GM21737 (cell line): Measurements from ENCODE around the gene FAM20A.
"Not testable (repeated sequence)": the region's sequence is repeated elsewhere in the genome, so short reads cannot be mapped to it uniquely, and the experiment has no call there.

ENCODE experiments used
- ATAC-seq: cut with Tn5 transposase; IDR thresholded peaks from one replicate; pipeline ENCODE4 v1.9.1; 2021; ENCODE audit warnings: mild to moderate bottlenecking, moderate library complexity; ENCODE audit not compliant: unreplicated experiment

The FAM20A gene

DNA sequence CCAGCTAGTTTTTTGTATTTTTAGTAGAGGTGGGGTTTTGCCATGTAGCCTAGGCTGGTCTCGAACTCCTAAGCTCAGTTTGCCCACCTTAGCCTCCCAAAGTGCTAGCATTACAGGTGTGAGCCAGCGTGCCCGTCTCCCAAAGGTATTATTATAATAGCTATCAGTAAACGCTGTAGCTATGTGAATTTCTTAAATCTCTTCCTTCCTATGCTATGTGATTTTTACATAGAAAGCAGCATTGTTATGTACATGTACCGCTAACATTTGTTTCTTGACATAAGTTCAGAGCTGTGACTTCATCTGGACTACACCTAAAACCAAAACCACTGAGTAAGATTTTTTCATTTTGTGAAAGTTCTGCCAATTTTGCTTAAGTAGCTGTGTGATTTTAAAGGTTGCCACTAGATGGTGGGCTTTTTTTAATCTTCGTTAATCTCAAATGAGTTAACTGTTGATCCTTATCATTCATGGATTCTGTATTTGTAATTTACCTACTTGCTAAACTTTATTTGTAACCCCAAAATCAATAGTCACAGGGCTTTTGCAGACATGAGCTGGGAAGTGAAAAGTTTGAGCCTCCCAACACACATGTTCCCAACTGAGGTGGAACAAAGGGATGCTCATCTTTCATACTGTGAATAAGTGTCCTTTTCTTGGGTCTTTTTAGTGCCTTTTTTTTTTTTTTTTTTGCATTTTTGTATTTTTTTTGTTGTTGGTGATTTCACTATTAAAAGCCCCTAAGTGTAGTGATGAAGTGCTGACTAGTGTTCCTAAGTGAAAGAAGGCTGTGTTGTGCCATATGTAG, 67.1 kb downstream of the FAM20A start:
- ATAC-seq: no peak

DNA sequence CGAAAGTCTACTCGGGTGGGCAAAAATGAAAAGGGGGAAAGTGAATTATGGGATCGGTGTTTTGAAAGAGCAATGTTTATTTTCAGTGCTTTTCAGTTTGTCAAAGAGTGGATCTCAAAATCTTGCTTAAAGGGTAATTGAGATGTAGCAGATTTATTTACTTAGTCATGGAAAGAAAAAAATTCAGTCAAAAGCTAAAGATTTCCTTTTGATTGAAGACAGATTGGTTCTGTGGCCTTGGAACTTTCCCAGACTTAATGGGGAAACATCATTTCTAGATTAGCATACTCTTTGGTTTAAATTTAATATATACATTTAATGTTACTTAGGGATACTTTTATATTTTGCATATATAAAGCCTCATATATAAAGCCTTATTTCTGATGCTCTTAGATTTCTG, 68.3 kb downstream of the FAM20A start:
- ATAC-seq: no peak

DNA sequence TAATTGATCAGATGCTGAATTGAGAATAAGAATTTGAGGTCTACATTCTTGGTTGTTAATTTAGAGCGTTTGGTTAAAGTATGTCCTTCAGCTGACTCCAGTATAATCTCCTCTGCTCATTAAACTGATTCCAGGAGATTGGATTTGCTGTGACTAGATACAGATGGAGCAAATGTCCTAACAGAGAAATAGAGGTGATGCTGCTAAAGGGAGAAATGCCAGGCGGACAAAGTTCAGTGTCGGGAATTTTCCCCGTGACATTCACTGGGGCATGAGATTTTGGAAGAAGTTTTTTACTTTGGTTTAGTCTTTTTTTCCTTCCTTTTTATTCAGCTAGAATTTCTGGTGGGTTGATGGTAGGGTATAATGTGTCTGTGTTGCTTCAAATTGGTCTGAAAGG, 69.9 kb downstream of the FAM20A start:
- no peak for ATAC-seq

DNA sequence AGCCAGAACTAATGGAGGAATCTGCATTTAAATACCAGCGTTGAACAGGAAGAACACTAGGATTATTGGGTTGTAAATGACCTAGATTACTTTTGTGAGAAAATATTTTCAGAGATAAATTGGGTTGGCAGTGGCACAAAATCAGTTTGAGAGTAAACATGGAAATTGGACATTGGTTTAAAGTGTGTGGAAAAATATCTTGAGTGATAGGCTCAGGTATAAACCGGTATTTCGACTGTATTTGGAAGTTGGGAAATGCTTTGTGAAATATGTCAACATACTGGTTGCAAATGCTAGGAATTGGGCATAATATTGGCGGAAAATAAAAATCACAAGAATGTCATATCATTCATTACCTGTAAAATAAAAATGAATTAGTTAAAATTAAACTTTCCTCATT, 73.9 kb downstream of the FAM20A start:
- no peak for ATAC-seq

DNA sequence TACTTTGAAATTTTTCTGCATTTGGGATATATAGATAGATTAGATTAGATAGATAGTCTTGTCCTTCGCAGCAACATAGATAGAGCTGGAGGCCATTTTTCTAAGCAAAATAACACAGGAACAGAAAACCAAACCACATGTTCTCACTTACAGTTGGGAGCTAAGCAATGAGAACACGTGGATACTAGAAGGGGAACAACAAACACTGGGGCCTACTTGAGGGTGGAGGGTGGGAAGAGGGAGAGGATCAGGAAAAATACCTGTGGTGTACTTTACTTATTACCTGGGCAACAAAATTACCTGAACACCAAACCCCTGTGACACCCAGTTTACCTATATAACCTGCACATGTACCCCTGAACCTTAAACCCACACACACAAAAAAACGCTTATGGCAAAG, 74.6 kb downstream of the FAM20A start:
- no peak for ATAC-seq

DNA sequence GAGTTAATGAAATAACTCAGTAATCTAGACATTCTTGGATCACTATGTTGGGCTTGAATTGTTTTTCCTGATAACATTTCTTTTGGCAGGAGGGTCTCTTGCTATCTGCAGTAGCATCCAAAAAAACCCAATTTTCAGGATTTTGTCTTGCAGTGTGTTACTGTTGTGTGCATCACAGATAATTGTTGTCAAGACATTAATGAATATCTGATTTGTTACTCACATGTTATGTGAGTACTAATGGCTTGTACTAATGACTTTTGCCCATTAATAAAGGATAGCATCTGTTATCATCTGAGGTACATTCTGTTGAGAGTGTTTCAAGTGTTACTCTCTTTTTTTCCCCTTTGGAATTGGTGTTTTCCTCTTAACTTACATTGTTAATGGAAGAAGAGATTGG, 78.9 kb downstream of the FAM20A start:
- ATAC-seq: no peak

DNA sequence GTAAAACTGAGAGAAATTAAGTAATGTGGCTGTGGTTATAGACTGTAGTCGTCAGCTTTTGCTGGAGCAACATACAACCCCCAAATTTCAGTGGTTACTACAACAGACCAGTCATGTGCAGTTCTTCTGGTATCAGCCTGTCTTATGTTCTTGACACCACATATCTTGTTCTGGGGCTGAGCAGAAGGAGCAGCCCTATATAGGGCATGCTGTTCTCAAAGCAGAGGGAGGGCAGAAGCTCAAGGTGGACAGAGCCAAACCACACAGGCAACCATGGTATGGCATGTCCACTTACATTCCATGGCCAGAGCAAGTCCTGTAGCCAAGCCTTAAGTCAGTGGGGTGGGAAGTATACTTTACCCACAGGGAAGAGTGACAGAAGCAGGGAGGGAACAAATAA, 81.3 kb downstream of the FAM20A start:
- ATAC-seq: no peak

DNA sequence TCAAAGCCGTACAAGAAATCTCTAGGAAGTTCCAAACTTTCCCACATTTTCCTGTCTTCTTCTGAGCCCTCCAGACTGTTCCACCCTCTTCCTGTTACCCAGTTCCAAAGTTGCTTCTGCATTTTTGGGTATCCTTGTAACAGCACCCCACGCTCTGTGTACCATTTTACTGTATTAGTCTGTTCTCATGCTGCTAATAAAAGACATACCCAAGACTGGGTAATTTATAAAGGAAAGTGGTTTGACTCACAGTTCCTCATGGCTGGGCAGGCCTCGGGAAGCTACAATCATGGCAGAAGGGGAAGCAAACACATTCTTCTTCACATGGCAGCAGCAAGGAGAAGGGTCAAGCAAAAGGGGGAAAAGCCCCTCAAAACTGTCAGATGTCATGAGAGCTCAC, 82.1 kb downstream of the FAM20A start:
- ATAC-seq: not testable (repeated sequence)

DNA sequence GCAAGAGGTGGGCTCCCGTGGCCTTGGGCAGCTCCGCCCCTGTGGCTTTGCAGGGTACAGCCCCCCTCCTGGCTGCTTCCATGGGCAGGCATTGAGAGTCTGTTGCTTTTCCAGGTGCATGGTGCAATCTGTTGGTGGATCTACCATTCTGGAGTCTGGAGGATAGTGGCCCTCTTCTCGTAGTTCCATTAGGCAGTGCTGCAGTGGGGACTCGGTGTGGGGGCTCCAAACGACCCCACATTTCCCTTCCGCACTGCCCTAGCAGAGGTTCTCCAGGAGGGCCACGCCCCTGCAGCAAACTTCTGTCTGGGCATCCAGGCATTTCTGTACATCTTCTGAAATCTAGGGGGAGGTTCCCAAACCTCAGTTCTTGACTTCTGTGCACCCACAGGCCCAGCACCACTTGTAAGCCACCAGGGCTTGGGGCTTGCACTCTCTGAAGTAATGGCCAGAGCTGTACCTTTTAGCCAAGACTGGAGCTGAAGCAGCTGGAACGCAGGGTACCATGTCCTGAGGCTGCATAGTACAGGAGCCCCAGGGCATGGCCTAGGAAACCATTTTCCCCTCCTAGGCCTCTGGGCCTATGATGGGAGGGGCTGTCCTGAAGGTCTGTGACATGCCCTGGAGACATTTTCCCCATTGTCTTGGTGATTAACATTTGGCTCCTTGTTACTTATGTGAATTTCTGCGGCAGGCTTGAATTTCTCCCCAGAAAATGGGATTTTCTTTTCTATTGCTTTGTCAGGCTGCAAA, 82.9 kb downstream of the FAM20A start:
- ATAC-seq: no peak

DNA sequence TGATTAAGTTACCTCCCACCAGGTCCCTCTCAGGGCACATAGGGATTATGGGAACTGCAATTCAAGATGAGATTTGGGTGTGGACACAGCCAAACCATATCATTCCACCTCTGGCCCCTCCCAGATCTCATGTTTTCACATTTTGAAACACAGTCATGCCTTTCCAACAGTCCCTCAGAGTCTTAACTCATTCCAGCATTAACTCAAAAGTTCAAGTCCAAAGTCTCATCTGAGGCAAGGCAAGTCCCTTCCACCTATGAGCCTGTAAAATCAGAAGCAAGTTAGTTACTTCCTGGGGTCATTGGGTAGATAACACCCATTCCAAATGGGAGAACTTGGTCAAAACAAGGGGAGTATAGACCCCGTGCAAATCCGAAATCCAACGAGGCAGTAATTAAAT, 83.6 kb downstream of the FAM20A start:
- ATAC-seq: not testable (repeated sequence)

DNA sequence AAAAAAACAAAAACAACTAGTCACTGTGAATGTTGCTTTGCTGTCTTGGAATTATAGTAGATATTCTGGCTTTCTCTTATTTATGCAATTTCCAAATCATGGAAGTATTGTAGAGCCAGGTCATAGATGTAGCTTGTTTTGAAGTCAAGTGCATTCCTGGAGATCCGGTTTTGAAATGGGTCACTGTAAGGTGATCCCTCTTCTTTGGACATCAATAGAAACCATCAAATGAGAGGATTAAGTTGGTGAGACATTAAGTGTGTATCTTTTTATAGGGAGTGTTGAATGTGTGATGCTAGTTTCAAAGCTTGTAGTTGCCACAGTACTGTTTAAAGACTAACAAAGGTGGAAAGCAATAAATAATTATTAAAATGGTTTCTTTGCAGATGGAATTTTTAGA, 84.4 kb downstream of the FAM20A start:
- no peak for ATAC-seq

DNA sequence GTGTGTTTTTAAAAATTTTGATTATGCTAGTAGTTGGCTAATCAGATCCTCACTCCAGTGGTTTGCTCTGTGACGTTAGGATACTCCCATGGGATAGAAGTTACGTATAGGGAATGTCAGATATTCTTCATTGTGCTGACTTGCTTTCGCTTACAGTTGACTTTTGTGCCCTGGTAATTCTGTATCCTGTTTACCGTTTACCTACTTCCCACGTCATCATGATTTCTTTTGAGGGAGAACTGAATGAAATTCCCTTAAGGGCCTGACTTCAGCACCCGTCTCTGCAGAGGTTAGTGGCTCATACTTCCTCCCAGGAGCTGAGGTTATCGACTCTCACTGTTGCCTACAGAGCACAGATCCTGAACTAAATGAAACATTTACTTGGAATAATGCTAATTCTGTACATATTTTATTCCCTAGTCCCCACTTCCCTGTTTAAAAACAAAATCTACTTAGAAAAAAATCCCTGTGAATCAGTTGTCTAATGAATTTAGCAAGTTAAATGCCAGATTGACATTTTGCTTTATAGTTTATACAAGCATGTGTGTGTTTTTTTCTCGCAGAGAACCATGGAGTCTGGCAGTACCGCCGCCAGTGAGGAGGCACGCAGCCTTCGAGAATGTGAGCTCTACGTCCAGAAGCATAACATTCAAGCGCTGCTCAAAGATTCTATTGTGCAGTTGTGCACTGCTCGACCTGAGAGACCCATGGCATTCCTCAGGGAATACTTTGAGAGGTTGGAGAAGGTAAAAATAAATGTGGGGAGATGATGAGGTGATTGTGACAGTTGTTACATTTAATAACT, 86.1 kb downstream of the FAM20A start:
- ATAC-seq: no peak

DNA sequence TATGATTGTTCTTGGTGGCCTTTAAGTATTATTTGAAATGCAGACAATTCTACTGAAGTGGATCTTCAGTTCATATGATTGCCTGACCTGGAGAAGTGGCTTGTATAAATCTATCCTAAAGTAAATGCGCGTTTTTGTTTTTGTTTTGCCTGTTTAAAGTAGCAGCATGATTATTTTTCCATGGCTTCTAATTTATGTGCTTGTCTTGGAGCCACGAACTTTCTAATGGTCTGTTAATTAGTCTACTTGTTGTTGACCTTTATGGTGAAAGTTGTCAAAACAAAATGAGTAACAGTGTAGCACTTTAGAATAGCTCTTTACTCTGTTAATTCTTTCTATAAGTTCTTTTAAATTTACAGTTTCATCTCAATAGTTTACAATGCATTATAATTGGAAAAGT, 87.2 kb downstream of the FAM20A start:
- no peak for ATAC-seq

DNA sequence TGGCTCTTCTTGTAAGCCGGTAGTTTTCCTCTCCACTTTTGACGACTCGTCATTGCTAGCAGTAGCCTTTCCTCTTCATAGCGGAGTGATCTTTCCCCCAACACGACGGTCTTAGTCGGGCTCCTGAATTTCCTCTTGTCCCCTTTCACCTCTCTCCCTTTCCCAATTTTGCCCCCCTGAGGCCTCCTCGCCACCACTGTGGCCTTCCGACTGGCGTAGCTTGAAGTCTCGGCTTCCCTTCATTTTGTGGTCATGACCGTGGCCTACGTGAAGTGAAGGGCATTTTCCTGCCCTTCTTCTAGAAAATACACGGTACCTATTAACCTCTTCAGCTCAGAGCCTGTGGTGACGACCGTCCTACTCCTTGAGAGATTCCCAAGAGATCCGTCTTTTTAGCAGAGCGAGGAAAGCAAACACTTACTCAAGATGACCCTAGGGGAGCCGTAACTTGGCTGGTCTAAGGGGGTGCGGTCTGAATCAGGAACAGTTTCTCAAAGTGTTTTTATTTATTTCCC, 88.2 kb downstream of the FAM20A start:
- ATAC-seq: no peak

DNA sequence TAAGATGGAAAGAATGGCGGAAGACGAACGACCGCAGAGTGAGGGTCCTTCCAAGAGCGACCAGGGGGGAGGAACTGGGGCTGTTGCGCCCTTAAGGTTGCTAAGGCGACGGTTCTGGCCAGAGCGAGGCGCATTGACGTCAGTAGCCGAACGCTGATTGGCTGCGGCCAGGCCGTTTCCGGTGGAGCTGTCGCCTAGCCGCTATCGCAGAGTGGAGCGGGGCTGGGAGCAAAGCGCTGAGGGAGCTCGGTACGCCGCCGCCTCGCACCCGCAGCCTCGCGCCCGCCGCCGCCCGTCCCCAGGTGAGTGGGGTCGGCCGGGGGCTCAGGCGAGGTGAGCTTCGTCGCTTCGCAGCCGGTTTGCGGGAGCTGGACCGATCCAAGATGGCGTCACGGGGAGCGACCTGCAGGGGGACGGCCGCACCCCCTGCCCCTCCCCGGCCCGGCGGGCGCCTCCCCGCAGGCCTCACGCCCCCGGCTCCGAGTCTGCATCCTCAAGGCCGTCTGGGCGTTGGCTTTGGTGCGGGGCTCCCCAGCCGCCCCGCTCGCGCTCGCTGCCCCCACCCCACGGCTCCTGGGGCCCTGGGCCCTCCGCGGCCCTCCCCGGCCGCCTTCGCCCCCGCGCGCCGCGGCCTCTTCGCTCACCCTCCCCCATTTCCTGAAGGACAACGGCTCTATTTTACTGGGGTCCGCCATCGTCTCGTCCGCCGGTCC, 88.8 kb downstream of the FAM20A start, which contains the start of gene PRKAR1A:
Gene PRKAR1A, plus strand, starts transcription at position 184 of the 713 bp plus-strand sequence. CDS start 2,970 bp downstream, outside the sequence.
- ATAC-seq: peak; percentile 89

DNA sequence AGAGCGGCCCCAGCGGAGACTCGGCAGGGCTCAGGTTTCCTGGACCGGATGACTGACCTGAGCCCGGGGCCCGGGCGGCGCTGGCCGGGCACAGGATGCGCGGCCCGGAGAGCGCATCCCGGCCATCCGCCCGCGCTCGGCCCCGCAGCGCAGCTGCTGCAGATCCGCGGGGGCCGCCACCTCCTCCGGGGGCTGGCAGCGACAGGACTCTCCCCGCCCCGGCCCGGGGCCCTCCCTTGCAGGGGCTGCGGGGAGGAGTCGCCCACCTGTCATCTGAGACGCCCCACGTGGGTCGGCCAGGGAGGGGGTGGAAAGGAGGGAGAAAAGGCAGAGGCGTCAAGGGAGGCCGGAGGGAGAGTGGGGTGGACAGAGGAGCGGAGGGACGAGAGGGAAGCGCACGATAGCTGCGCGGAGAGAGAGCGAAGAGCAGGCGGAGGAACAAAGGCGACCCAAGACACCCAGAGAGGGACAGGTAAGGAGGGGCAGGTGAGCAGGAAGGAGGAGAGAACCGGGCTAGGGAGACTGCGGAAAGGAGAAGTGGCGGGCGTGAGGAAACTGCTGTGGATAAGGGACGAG, 89.4 kb downstream of the FAM20A start:
- ATAC-seq: peak; percentile 47

DNA sequence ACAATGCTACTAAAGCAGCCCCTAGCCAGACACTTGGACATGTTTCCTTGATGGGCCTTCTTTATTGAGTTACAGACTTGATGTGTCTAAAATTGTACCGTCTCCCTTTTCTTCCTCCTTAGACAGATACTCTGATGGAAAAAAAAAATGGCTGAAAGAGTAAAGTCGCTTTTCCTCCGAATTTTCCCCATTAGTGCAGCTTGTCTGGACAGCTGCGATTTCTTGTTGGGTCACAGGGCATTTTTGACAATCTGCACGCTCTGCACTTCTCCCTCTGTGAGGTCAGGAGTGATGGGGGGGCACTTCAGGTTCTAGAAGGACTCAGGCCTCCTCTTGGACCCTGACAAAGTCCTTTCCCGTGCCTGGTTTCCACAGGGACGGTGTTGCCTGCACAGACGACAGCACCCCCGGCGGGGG, 89.9 kb downstream of the FAM20A start:
- ATAC-seq: no peak

DNA sequence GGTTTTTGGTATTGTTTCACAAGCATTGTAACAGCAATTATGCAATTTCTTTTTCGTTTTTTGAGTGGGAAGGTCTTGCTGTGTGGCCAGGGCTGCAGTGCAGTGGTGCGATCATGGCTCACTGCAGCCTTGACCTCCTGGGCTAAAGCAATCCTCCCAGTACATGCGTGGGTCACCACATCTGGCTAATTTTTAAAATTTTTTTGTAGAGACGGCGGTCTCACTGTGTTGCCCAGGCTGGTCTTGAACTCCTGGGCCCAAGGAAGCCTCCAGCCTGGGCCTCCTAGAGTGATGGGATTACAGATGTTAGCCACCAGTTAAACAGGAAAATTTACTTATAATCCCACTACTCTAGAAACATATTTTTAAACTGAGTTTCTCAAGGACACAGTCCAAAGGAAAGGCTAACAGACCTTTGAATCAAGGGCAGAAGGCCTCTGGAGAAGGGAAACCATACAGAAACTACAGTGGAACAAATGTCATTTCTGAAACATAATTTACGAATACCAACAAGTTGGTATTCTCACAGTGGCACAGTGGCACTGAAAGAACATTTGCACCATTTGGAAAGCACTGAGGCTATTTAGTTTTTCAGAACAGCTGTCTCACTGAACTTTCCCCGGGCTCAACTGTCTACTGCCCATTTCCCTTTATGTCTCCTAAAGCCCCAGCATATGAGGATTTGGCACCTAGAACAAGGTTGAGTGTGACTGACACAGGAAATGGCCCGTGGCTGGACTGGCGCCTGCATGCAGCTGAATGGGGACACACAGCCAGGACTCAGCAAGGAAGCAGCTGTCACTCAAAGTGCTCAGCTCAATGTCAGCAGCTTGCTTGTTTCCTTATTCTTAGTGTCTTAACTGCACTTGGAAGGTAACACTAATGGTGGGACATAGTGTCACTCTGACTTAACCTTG, 91.8 kb downstream of the FAM20A start:
- no peak for ATAC-seq

DNA sequence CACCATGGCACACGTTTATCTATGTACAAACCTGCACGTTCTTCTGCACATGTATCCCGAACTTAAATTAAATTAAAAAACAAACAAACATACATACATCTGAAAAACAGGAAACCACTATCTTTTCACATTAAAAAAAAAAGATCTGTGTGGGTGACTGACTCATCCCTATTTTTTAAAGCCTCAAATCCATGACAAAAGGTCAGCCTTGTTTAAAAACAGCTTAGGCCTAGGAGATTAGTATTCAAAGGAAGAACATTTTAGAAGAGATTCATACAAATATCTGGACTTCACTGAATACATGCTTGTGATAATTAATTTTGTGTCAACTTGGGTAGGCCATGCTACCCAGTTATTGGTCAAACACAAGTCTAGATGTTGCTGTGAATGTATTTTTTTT, 93.6 kb downstream of the FAM20A start:
- ATAC-seq: no peak
